Activated CD8-positive, alpha-beta memory T cell treated with anti-CD3 and anti-CD28 coated beads, Interleukin-2, amount 50 U/mL, for 24 hours (primary cell): ENCODE measurements around the gene PLXNC1.
A peak's percentile ranks its signal among the peaks of the same experiment; 100 is the strongest.

Experiments
- DNase-seq: peaks from one replicate; pipeline ENCODE4 v3.0.0-alpha.2; 2020; ENCODE audit errors: extremely low read depth

PLXNC1 gene

GRCh38 chr12:94147991-94148738, at the start of gene PLXNC1:
Gene PLXNC1 (plus strand): TSS chr12:94148577. CDS start chr12:94148972, 395 bp downstream.
- no peak for DNase-seq

- DNase-seq, result no peak
Measured at GRCh38 chr12:94099191-94099590, 49.2 kb upstream of the PLXNC1 start.

GRCh38 chr12:94099632-94100031, 48.7 kb upstream of the PLXNC1 start:
- DNase-seq, result no peak

- DNase-seq, result no peak
Measured at GRCh38 chr12:94100211-94100627, 48.2 kb upstream of the PLXNC1 start.

GRCh38 chr12:94100990-94101737, 47.2 kb upstream of the PLXNC1 start:
- peak; percentile 24 for DNase-seq

- peak; percentile 63 for DNase-seq
Measured at GRCh38 chr12:94101738-94102660, 46.4 kb upstream of the PLXNC1 start.

GRCh38 chr12:94103986-94104385, 44.4 kb upstream of the PLXNC1 start:
- no peak for DNase-seq

GRCh38 chr12:94107910-94108309, 40.5 kb upstream of the PLXNC1 start:
- no peak for DNase-seq

GRCh38 chr12:94109160-94109559, 39.2 kb upstream of the PLXNC1 start:
- peak; percentile 30 for DNase-seq

- no peak for DNase-seq
Measured at GRCh38 chr12:94110258-94110657, 38.1 kb upstream of the PLXNC1 start.

- DNase-seq, result no peak
Measured at GRCh38 chr12:94111302-94111701, 37.1 kb upstream of the PLXNC1 start.

GRCh38 chr12:94112121-94112520, 36.3 kb upstream of the PLXNC1 start:
- no peak for DNase-seq

- DNase-seq, result no peak
Measured at GRCh38 chr12:94114166-94114565, 34.2 kb upstream of the PLXNC1 start.

GRCh38 chr12:94116191-94116590, 32.2 kb upstream of the PLXNC1 start:
- no peak for DNase-seq

- DNase-seq, result no peak
Measured at GRCh38 chr12:94121886-94122285, 26.5 kb upstream of the PLXNC1 start.

- DNase-seq, result no peak
Measured at GRCh38 chr12:94122591-94122990, 25.8 kb upstream of the PLXNC1 start.

- DNase-seq, result no peak
Measured at GRCh38 chr12:94123127-94123526, 25.2 kb upstream of the PLXNC1 start.

GRCh38 chr12:94126067-94126466, 22.3 kb upstream of the PLXNC1 start:
- DNase-seq, result no peak

- no peak for DNase-seq
Measured at GRCh38 chr12:94127239-94128131, 20.9 kb upstream of the PLXNC1 start.

- DNase-seq, result no peak
Measured at GRCh38 chr12:94128280-94128679, 20.1 kb upstream of the PLXNC1 start.
